HEK293 (cell line): ENCODE data around the gene JAKMIP1.

Experiments used
- EGR2 ChIP-seq: fragments of 450-650 bp; formaldehyde crosslinking; IDR thresholded peaks from 2 replicates; pipeline ENCODE4 v1.5.1; 2016; ENCODE audit warnings: low read depth, missing biosample characterization, missing genetic modification characterization
- TCF7L2 ChIP-seq: IDR thresholded peaks from 2 replicates; pipeline ENCODE4 v1.6.1; 2011; ENCODE audit warnings: low read depth, mild to moderate bottlenecking, inconsistent platforms, low read length, moderate library complexity, borderline replicate concordance
- ZNF211 ChIP-seq: fragments of 450-650 bp; formaldehyde crosslinking; IDR thresholded peaks from 2 replicates; pipeline ENCODE4 v1.5.1; 2016; ENCODE audit warnings: low read depth, missing biosample characterization, missing genetic modification characterization
- TF ChIP-seq, protein P1 (sequence below): fragments of 450-650 bp; formaldehyde crosslinking; IDR thresholded peaks from 2 replicates; pipeline ENCODE4 v1.5.1; 2016; ENCODE audit warnings: missing biosample characterization, missing genetic modification characterization

DNA sequence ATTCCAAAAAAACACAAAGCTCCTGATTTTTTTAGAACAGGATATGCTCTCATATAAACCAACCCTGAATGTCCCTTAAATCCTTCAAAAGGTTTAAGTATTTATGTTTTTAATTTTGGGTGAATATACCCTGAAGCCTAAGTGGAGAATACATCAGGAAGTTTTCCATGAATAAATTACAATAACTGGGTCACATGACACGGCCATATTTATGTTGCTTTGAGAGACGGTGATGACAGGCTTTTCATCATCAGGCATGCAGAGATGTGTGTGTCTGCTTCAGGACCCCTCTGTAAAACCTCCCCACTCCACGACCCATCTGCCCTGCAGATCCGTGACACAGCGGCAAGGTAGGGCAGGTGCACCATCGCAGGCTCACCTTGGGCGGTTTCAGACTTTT, 121.8 kb downstream of the JAKMIP1 start:
- TF ChIP-seq, protein P1, sequence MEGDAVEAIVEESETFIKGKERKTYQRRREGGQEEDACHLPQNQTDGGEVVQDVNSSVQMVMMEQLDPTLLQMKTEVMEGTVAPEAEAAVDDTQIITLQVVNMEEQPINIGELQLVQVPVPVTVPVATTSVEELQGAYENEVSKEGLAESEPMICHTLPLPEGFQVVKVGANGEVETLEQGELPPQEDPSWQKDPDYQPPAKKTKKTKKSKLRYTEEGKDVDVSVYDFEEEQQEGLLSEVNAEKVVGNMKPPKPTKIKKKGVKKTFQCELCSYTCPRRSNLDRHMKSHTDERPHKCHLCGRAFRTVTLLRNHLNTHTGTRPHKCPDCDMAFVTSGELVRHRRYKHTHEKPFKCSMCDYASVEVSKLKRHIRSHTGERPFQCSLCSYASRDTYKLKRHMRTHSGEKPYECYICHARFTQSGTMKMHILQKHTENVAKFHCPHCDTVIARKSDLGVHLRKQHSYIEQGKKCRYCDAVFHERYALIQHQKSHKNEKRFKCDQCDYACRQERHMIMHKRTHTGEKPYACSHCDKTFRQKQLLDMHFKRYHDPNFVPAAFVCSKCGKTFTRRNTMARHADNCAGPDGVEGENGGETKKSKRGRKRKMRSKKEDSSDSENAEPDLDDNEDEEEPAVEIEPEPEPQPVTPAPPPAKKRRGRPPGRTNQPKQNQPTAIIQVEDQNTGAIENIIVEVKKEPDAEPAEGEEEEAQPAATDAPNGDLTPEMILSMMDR = no peak
- TF ChIP-seq TCF7L2 (no peak), EGR2 (no peak), ZNF211 (tag by site-specific recombination) (no peak)
